GM12801 (cell line): ENCODE data around the gene DNLZ.

Experiments
- CTCF ChIP-seq: IDR thresholded peaks from one replicate; pipeline ENCODE4 v1.5.1; 2011; ENCODE audit warnings: control low read depth; ENCODE audit not compliant: insufficient read length; ENCODE audit errors: extremely low read depth

DNLZ gene

GRCh38 chr9:136342181-136343120 is 21.1 kb downstream of the DNLZ start:
- no peak for TF ChIP-seq CTCF

- TF ChIP-seq CTCF = no peak
These were observed 21.8 kb downstream of the DNLZ start for GRCh38 chr9:136341769-136342168.

- no peak for TF ChIP-seq CTCF
These were observed 22.4 kb downstream of the DNLZ start for GRCh38 chr9:136341042-136341655.

DNA sequence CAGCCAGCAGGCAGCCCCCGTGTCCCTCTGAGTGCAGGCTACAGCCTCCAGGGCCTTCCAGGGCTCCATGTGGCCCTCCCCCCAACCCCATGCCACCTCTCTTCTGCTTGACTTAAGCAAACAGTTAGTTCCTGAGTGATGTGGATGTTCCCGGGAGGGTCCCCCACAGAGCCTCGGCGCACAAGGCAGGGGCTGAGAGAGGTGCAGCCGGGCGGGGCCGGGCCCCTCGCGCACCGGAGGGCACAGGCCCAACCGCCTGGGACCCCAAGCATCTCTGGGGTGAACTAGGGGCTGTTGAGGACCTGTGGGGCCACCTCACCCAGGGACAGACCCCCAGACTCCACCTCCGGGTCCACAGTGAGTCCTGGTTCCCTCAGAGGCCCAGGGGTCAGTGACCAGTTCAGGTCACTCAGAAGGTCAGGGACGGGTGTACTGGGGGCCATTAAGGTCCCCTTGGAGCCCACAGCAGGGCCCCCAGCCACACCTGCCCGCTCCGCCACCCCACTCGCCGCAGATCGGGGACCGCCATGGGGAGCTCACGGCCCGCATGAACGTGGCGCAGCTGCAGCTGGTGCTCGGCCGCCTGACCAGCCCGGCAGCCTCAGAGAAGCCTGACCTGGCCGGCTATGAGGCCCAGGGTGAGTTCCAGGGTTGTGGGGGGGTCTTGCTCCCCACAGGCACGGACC is 23.0 kb downstream of the DNLZ start:
- no peak for TF ChIP-seq CTCF

DNA sequence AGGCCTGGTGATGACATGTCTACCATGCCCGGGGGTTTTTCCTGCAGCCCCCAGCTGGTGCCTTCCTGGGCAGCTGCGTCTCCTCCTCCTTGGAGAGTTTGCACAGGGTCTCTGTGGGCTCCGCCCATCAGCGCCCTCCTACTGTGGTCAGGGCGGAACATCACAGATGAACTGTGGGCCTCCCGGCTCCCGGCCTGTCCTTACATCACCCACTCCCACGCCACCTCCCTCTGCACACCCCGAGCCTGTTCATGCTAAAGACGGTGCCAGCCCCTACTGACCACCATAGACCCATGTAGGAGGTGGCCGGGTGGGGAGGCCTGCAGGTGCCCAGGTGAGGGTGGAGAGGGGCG is 23.6 kb downstream of the DNLZ start:
- TF ChIP-seq CTCF = no peak

DNA sequence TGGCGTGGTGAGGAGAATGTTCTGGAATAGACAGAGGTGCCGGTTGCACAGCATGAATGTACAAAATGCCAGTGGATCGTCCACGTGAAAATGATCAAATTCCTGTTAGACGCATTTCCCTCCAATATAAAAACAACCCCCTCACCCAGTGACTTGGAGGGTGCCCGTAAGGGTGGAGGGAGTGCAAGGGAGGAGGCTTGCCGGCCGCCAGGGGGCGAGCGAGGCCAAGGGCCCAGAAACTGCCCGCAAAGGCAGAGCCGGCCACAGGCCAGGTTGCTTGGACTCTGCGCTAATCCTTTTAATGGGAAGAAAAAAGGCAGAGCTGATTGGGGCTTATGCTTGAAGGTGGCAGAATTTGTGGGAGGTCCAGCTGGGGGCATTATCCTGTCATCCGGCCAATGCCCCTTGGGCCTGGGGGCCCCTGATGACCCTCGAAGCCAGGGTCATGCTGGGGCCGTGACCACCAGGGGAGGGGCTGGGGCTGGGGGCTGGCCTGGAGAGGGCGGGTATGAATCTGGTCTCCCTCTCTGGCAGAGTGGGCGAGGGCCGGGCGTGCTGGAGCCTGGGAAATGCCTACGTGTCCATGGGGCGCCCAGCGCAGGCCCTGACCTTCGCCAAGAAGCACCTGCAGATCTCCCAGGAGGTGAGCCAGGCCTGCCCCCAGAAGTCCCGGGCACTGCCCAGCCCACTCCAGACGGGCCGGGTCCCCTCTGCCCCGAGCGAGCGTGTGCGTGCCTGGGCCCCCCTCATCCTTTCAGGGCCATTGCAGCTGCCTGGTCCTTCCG is 24.2 kb downstream of the DNLZ start:
- TF ChIP-seq CTCF = no peak

- TF ChIP-seq CTCF = no peak
These were observed 25.0 kb downstream of the DNLZ start for GRCh38 chr9:136338511-136338910.
